Measurements from ENCODE around the gene BNIPL.

Gene BNIPL

DNA sequence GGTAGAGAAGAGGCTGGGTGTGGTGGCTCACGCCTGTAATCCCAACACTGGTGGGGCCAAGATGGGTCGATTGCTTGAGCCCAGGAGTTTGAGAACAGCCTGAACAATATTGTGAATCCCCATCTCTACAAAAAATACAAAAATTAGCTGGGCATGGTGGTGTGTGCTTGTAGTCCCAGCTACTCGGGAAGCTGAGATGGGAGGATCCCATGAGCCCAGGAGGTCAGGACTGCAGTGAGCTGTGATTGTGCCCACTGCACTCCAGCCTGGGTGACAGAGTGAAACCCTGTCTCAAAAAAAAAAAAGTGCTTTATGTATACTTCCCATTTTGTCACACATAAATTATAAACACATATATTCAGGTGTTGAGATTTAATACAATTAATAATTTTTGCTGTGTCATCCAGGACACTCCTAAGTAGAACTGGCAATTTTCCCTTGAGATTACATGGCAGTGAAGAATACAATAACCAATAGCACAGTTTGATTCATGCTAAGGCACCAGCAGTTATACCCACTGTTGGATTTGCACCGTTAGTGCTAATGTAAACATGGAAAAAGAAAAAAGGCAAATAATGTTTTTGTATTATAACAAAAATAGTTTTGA lies 49.7 kb downstream of the BNIPL start:
- H3K79me2 ChIP-seq (ENCODE audit: insufficient read depth, low read length) = no peaks in the 10 kb centered on the region
- H3K36me3 ChIP-seq (ENCODE audit: insufficient read depth, low read length) = no peaks in the 10 kb centered on the region
- H3K4me3 ChIP-seq (ENCODE audit: low read depth, low read length, poor library complexity, severe bottlenecking) = no peak overlapping the region
- H4K20me1 ChIP-seq (ENCODE audit: insufficient read depth, low read length) = no peaks in the 10 kb centered on the region
- no peaks in the 10 kb centered on the region for H3K9me3 ChIP-seq (ENCODE audit: low read length)
- no peaks in the 10 kb centered on the region for H3K9me2 ChIP-seq (ENCODE audit: low read depth, low read length)
- no peak for TF ChIP-seq EZH2 (IDR thresholded peaks at IDR 0.05; ENCODE audit: borderline replicate concordance, low read length)
- TF ChIP-seq, protein P1, sequence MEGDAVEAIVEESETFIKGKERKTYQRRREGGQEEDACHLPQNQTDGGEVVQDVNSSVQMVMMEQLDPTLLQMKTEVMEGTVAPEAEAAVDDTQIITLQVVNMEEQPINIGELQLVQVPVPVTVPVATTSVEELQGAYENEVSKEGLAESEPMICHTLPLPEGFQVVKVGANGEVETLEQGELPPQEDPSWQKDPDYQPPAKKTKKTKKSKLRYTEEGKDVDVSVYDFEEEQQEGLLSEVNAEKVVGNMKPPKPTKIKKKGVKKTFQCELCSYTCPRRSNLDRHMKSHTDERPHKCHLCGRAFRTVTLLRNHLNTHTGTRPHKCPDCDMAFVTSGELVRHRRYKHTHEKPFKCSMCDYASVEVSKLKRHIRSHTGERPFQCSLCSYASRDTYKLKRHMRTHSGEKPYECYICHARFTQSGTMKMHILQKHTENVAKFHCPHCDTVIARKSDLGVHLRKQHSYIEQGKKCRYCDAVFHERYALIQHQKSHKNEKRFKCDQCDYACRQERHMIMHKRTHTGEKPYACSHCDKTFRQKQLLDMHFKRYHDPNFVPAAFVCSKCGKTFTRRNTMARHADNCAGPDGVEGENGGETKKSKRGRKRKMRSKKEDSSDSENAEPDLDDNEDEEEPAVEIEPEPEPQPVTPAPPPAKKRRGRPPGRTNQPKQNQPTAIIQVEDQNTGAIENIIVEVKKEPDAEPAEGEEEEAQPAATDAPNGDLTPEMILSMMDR (IDR thresholded peaks at IDR 0.05; ENCODE audit: low read length) = no peak
- no peak overlapping the region for H2AFZ ChIP-seq (ENCODE audit: low read length)
- no peak overlapping the region for H3K4me2 ChIP-seq (ENCODE audit: low read length)
- H3K9ac ChIP-seq (ENCODE audit: low read length) = no peak overlapping the region
- no peaks in the 10 kb centered on the region for H3K4me1 ChIP-seq (ENCODE audit: insufficient read depth, low read length, severe bottlenecking)
- no peaks in the 10 kb centered on the region for H3K27me3 ChIP-seq (ENCODE audit: insufficient read depth, low read length)
- no peaks in the 10 kb centered on the region for H3F3A ChIP-seq (ENCODE audit: insufficient read depth, low read length)
- no peak overlapping the region for H3K27ac ChIP-seq (ENCODE audit: low read depth, low read length, poor library complexity, severe bottlenecking)

Data from OCI-LY1 (cell line).